CD4-positive, alpha-beta memory T cell (primary cell): ENCODE measurements around the gene KCNQ1. TPM values are rescaled to one million over a fixed set of nuclear protein-coding genes. Genes with fewer than 3 reads are reported as not detected.

Source experiments
- CTCF ChIA-PET: fragments of 350-600 bp; sonication (Branson Sonifier 250); formaldehyde crosslinking; loops from one replicate; lab custom pipeline; 2021; ENCODE audit warnings: inconsistent platforms; ENCODE audit not compliant: partially characterized antibody; lab: Charles Lee
- POLR2A ChIA-PET: fragments of 350-600 bp; sonication (Branson Sonifier 250); formaldehyde crosslinking; loops from one replicate; lab custom pipeline; 2021; ENCODE audit not compliant: partially characterized antibody; lab: Charles Lee
- DNase-seq, 5 donors: peaks; one replicate each; pipeline versions ENCODE4 v3.0.0 to v3.0.0-alpha.2; 2020 to 2022; ENCODE audit warnings: mixed read lengths in 1 of 5
- H3K27ac ChIP-seq: one replicate; pipeline ENCODE4 v1.7.0; 2013; ENCODE audit warnings: low read depth, low read length
- H3K27me3 ChIP-seq: 2 replicates; pipeline ENCODE4 v1.7.0; 2013; ENCODE audit warnings: mild to moderate bottlenecking, low read length, moderate library complexity; ENCODE audit not compliant: insufficient read depth
- H3K36me3 ChIP-seq: 2 replicates; pipeline ENCODE4 v1.7.0; 2013; ENCODE audit warnings: mild to moderate bottlenecking, low read length, moderate library complexity; ENCODE audit not compliant: insufficient read depth
- H3K4me1 ChIP-seq: 2 replicates; pipeline ENCODE4 v1.7.0; 2013; ENCODE audit warnings: mild to moderate bottlenecking, low read length, moderate library complexity; ENCODE audit not compliant: insufficient read depth
- H3K4me3 ChIP-seq, 2 donors: one replicate each; pipeline ENCODE4 v1.7.0; 2013; ENCODE audit warnings: low read length in 2 of 2, mild to moderate bottlenecking in 1 of 2
- H3K9me3 ChIP-seq, 2 donors: one replicate each; pipeline ENCODE4 v1.7.0; 2013; ENCODE audit warnings: low read length in 2 of 2, control low read depth in 1 of 2; ENCODE audit not compliant: control insufficient read depth in 1 of 2
- H3K27ac Mint-ChIP-seq, 7 donors: one replicate each; pipeline ENCODE4 v1.8.0; 2020 to 2021; ENCODE audit warnings: mixed read lengths in 7 of 7, mild to moderate bottlenecking in 6 of 7, inconsistent platforms in 3 of 7, moderate library complexity in 3 of 7
- H3K27me3 Mint-ChIP-seq, 2 donors: one replicate each; pipeline ENCODE4 v1.8.0; 2020 to 2021; ENCODE audit warnings: mixed read lengths in 2 of 2
- H3K36me3 Mint-ChIP-seq, 2 donors: one replicate each; pipeline ENCODE4 v1.8.0; 2020 to 2021; ENCODE audit warnings: mixed read lengths in 2 of 2, inconsistent platforms in 1 of 2, mild to moderate bottlenecking in 1 of 2
- H3K4me1 Mint-ChIP-seq, 4 donors: one replicate each; pipeline ENCODE4 v1.8.0; 2020 to 2021; ENCODE audit warnings: mixed read lengths in 4 of 4, mild to moderate bottlenecking in 1 of 4
- H3K4me3 Mint-ChIP-seq, 8 donors: one replicate each; pipeline ENCODE4 v1.8.0; 2020 to 2021; ENCODE audit warnings: mixed read lengths in 8 of 8, mild to moderate bottlenecking in 7 of 8, moderate library complexity in 6 of 8, inconsistent platforms in 3 of 8
- H3K9me3 Mint-ChIP-seq, 8 donors: one replicate each; pipeline ENCODE4 v1.8.0; 2020 to 2021; ENCODE audit warnings: mixed read lengths in 8 of 8, mild to moderate bottlenecking in 5 of 8, inconsistent platforms in 3 of 8, moderate library complexity in 1 of 8
- intact Hi-C: fragments of 100-400 bp; cut with micrococcal nuclease; formaldehyde crosslinking; loops from one replicate; pipeline ENCODE4 v1.15.1; 2023
- polyA plus RNA-seq, 2 donors: library from polyadenylated mRNA; unstranded; fragments of 300-500 nt; fragmentation: Illumina TruSeq; gene quantifications; one replicate each; pipeline ENCODE4 v1.2.3, GENCODE V29; 2021
- total RNA-seq, 2 experiments: library from RNA; stranded (reverse); gene quantifications; one replicate each; pipeline ENCODE4 v1.2.3, GENCODE V29; 2021

The KCNQ1 gene
- total and polyA plus RNA-seq, 4 experiments from 2014 or later, result 5.4 to 21.7 (median 21.5) TPM

DNA sequence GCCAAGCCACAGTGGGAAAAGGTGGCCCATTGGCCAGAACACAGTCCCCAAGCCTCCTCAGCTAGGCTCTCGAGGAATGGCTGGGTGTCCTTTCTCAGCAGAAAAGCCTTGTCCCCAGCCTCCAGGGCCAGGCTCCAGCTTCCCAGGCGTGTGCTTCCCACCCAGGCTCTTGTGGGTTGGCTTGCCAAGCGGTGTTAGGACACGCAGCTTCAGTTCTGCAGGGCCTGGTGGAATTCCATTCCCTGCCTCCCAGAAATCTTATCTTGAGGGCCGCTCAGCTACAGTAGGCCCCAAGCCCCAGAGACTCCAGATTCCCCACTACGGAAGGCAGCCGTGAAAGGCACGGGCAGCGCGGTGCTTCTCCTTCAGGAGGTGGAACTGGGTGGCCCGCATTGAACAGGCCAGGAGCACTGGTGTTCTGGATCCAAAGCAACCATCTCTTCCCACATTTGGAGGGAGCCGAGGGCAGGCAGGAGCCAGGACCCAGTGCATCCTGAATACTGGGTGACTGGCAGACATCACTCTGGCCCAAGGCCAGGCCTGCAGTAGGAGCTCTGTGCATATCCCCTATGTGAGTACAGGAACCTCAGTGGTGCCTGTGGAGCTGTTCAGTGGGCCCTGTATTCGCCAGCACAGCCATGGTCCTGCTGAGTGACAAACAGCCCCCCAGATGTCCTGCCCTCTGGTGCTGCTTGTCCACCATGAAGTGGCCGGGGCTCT, 271.7 kb downstream of the KCNQ1 start:
- Mint-ChIP-seq H3K27ac (no peak overlapping the region), H3K9me3 (peaks cover 0 to 1% (median 0%) of the 10 kb centered on the region in 8 donors), H3K36me3 (peaks cover 3% of the 10 kb centered on the region in 2 donors), H3K4me1 (no peaks in the 10 kb centered on the region), H3K27me3 (no peaks in the 10 kb centered on the region), H3K4me3 (no peak overlapping the region)
- H3K9me3 ChIP-seq, result no peaks in the 10 kb centered on the region
- H3K4me3 ChIP-seq, result no peak overlapping the region
- H3K36me3 ChIP-seq, result no peaks in the 10 kb centered on the region
- H3K4me1 ChIP-seq, result no peaks in the 10 kb centered on the region
- POLR2A ChIA-PET, result no interaction called here
- CTCF ChIA-PET, result no interaction called here
- H3K27ac ChIP-seq, result no peak overlapping the region
- no peaks in the 10 kb centered on the region for H3K27me3 ChIP-seq
- no peak for DNase-seq
- intact Hi-C loops, result no loop called here

DNA sequence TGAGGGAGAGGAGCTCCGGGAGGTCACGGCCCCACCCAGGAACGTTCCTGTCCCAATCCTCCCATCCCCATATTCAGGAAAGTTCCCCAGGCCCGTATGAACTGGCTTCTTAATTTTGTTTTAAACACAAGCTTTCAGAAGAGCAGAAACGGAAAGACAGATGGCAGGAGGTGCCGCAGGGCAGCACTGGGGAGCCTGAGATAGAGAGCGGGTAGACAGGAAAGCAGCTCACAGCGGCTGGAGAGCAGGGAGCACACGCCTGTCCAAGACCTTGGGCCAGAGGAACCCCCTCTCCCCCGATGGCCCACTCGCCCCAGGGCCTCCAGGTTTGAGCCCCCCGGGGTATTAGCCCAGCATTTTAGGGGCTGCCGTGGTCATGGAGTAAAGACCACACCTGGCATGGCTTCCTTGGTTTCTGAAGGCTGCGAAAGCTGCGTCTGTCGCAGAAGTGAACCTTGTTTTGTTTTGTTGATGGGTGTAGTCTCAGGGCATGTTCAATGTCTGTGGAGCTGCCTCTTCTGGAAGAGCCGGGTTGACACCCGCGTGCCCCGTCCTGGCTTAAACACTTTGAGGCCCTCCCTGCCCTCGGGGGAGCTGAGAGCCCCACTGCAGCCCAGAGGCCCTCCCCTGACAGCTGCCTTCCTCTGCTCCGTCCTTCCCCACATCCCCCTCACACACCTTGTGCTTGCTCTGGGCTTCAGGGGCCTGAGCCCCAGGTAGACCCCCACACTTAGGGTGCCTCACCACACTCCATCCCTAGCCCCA, 272.9 kb downstream of the KCNQ1 start:
- H3K9me3 Mint-ChIP-seq, result no peaks in the 10 kb centered on the region
- no peaks in the 10 kb centered on the region for H3K4me1 ChIP-seq
- ChIA-PET POLR2A (no interaction called here), CTCF (no interaction called here)
- no peak overlapping the region for H3K27ac Mint-ChIP-seq
- H3K4me3 ChIP-seq, result no peak overlapping the region
- no peaks in the 10 kb centered on the region for H3K27me3 Mint-ChIP-seq
- H3K27me3 ChIP-seq, result no peaks in the 10 kb centered on the region
- DNase-seq, result no peak
- intact Hi-C loops, result no loop called here
- peaks cover 3% of the 10 kb centered on the region in 2 donors for H3K36me3 Mint-ChIP-seq
- no peaks in the 10 kb centered on the region for H3K4me1 Mint-ChIP-seq
- no peak overlapping the region for H3K4me3 Mint-ChIP-seq
- H3K36me3 ChIP-seq, result no peaks in the 10 kb centered on the region
- H3K9me3 ChIP-seq, result no peaks in the 10 kb centered on the region
- H3K27ac ChIP-seq, result no peak overlapping the region

DNA sequence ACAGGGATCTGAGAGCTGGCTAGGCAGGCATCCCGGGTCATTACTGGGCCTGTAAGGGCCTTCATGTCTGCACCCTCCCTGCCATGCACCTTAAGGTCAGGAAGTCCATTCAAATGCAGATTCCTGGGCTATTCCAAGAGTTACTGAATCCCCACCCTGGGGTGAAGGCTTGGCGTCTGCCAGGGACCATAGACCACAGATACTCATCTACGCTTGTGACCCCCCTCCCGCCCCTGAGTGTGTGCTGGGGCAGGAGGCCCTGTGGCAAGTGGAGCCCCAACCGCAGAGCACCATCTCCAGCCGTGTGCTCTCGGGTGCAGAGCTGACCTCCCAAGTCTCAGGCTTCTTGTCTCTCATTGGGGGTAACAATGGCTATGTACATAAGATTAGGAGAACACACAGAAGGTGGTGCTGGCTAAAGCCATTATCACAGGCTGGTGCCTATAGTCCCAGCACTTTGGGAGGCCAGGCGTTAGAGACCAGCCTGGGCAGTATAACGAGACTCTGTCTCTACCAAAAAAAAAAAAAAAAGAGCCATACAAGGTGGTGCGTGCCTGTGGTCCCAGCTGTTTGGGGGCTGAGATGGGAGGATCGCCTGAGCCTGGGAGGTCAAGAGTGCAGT, 274.1 kb downstream of the KCNQ1 start:
- Histone ChIP-seq H3K9me3 (no peaks in the 10 kb centered on the region), H3K4me3 (no peak overlapping the region), H3K27me3 (no peaks in the 10 kb centered on the region), H3K27ac (no peak overlapping the region), H3K4me1 (no peaks in the 10 kb centered on the region), H3K36me3 (no peaks in the 10 kb centered on the region)
- H3K4me3 Mint-ChIP-seq, result no peak overlapping the region
- ChIA-PET CTCF (interaction anchor here (0.7 kb wide), 1 partner anchor 233 kb away, joined by 7 read pairs; no protein-coding TSS in a partner anchor), POLR2A (no interaction called here)
- intact Hi-C loops, result no loop called here
- no peaks in the 10 kb centered on the region for H3K9me3 Mint-ChIP-seq
- no peak overlapping the region for H3K27ac Mint-ChIP-seq
- no peaks in the 10 kb centered on the region for H3K27me3 Mint-ChIP-seq
- no peaks in the 10 kb centered on the region for H3K4me1 Mint-ChIP-seq
- peaks cover 3% of the 10 kb centered on the region in 2 donors for H3K36me3 Mint-ChIP-seq
- no peak for DNase-seq

DNA sequence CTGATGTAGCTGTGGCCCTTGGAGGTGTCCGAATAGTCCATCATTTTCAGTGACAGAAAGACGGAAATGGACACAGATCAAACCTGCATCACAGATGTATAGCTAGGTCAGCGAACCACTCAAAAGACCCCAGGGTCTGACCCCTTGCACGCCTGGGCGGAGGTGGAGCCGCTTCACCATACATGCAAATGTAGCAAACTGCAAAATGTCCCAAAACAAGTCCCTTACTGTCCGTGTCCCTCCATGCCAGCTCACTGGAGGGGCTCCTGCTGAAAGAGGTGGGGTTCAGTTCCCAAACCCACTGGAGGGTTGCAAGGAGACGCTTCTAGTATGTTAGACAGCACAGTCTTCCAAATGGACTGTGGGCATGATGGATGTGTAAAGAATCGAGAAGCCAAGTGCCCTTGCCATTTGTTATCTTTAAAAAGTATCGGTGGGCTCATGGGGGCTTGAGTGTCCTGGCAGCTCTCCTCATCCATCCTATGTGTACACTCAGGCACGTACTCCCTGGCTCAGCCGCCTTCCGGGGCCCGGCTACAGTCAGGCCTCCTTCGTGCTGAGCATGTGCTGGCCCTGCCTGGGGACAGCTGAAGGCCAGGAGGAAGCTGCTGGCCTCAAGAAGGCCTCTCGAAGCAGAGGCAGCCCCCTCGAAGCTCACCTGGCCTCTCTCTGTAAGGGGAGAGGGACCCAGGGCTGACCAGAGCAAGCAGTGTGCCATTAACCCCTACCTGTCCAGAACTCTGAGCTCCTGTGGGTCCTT, 275.2 kb downstream of the KCNQ1 start:
- ChIA-PET POLR2A (no interaction called here), CTCF (no interaction called here)
- H3K27me3 Mint-ChIP-seq, result no peaks in the 10 kb centered on the region
- Histone ChIP-seq H3K4me3 (no peak overlapping the region), H3K9me3 (no peaks in the 10 kb centered on the region), H3K36me3 (no peaks in the 10 kb centered on the region), H3K27ac (no peak overlapping the region), H3K4me1 (no peaks in the 10 kb centered on the region), H3K27me3 (no peaks in the 10 kb centered on the region)
- no peak for DNase-seq
- intact Hi-C loops, result no loop called here
- H3K36me3 Mint-ChIP-seq, result peaks cover 0 to 3% of the 10 kb centered on the region in 2 donors
- H3K9me3 Mint-ChIP-seq, result no peaks in the 10 kb centered on the region
- no peaks in the 10 kb centered on the region for H3K4me1 Mint-ChIP-seq
- no peak overlapping the region for H3K4me3 Mint-ChIP-seq
- H3K27ac Mint-ChIP-seq, result no peak overlapping the region

DNA sequence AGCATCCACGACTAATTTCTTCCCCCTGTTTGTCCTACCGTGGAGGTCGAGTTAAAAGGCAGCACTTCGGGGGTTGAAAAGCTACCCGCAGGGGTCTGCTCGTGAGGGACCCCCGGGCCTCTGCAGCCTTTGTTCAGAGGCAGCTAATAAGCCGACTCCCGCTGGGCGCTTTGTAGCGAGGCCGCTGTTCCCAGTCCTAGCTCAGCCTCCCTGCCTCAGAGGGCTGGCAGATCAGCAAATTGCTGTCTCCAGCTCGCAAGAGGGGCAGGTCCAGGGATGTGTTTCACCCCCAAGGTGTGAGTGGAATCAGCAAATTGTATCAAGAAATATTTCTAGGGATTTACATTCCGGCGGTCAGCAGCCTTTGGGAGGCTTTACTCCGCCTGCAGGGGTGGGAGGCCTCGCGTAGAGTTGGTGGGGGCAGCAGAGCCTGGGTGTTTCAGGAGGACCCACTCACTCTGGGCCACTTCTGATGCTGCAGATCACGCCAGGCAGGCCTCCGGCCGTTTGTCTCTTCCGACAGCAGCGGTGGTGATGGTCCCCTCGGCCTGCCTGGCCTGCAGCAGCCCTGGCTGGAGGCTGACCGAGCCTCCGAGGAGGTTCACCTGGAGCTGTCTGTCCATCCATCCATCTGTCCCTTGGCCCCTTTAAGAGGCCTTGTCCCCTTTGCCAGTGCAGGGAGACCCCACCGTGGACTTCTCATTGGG, 276.6 kb downstream of the KCNQ1 start:
- peaks cover 0 to 3% (median 0%) of the 10 kb centered on the region in 4 donors for H3K4me1 Mint-ChIP-seq
- H3K9me3 Mint-ChIP-seq, result no peaks in the 10 kb centered on the region
- H3K4me1 ChIP-seq, result no peaks in the 10 kb centered on the region
- no peak overlapping the region for H3K4me3 Mint-ChIP-seq
- H3K27ac ChIP-seq, result no peak overlapping the region
- POLR2A ChIA-PET, result no interaction called here
- H3K36me3 ChIP-seq, result no peaks in the 10 kb centered on the region
- no peaks in the 10 kb centered on the region for H3K9me3 ChIP-seq
- no peak overlapping the region for H3K4me3 ChIP-seq
- no peak for DNase-seq
- CTCF ChIA-PET, result no interaction called here
- H3K36me3 Mint-ChIP-seq, result peaks cover 0 to 3% of the 10 kb centered on the region in 2 donors
- intact Hi-C loops, result no loop called here
- H3K27me3 Mint-ChIP-seq, result no peaks in the 10 kb centered on the region
- no peaks in the 10 kb centered on the region for H3K27me3 ChIP-seq
- peak overlapping the region in 1 of 7 donors; percentile 64 for H3K27ac Mint-ChIP-seq

DNA sequence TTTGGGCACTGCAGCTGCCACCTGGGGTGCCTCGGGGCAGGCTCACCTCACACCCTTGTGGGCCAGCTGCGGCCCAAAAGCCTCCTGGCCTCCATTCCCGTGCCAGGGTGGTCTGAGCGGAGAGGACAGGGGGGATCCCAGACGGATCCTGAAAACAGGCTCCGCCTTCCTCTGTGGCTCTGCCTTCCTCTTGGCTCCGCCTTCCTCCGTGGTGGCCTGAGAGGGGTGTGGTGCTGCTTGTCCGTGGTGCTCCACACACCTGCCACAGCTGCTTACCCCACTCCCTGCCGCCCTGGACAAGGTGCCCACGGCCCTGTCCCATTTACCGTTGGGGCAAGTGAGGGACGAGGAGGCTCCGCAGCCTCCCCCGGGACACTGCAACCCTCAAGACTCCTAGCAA, 278.1 kb downstream of the KCNQ1 start:
- Mint-ChIP-seq H3K27me3 (no peaks in the 10 kb centered on the region), H3K27ac (no peak overlapping the region)
- intact Hi-C loops, result no loop called here

More for the DNA sequence above, 278.1 kb downstream of the KCNQ1 start:
- no peaks in the 10 kb centered on the region for H3K27me3 ChIP-seq
- no peak overlapping the region for H3K27ac ChIP-seq
- CTCF ChIA-PET, result no interaction called here
- no peaks in the 10 kb centered on the region for H3K36me3 ChIP-seq
- Mint-ChIP-seq H3K36me3 (peaks cover 0 to 3% of the 10 kb centered on the region in 2 donors), H3K4me3 (no peak overlapping the region), H3K4me1 (peaks cover 0 to 3% (median 0%) of the 10 kb centered on the region in 4 donors), H3K9me3 (no peaks in the 10 kb centered on the region)
- H3K4me1 ChIP-seq, result no peaks in the 10 kb centered on the region
- DNase-seq, result no peak
- no peak overlapping the region for H3K4me3 ChIP-seq
- POLR2A ChIA-PET, result interaction anchor here (0.8 kb wide), 1 partner anchor 23 kb away, joined by 3 read pairs; the partner anchor contains the start of gene KCNQ1OT1
- H3K9me3 ChIP-seq, result no peaks in the 10 kb centered on the region
